Activated CD4-positive, alpha-beta memory T cell treated with anti-CD3 and anti-CD28 coated beads, Interleukin-2, amount 10 ng/mL, durations not matched to agents 7 days and 5 days (primary cell): ENCODE results near the gene TMC1. TPM values are rescaled to one million over a fixed set of nuclear protein-coding genes. Genes with fewer than 3 reads are reported as not detected.

ENCODE experiments used
- CTCF ChIA-PET: fragments of 350-600 bp; sonication (Branson Sonifier 250); formaldehyde crosslinking; loops from one replicate; lab custom pipeline; 2021; ENCODE audit warnings: antibody characterized with exemption, inconsistent platforms; lab: Charles Lee
- POLR2A ChIA-PET: fragments of 350-600 bp; sonication (Branson Sonifier 250); formaldehyde crosslinking; loops from one replicate; lab custom pipeline; 2021; ENCODE audit warnings: antibody characterized with exemption; lab: Charles Lee
- DNase-seq: peaks from one replicate; pipeline ENCODE4 v3.0.0-alpha.2; 2020
- H3K27ac Mint-ChIP-seq: one replicate; pipeline ENCODE4 v1.8.0; 2021; ENCODE audit warnings: mild to moderate bottlenecking, mixed read lengths
- H3K27me3 Mint-ChIP-seq: one replicate; pipeline ENCODE4 v1.8.0; 2021; ENCODE audit warnings: mixed read lengths
- H3K36me3 Mint-ChIP-seq: one replicate; pipeline ENCODE4 v1.8.0; 2021; ENCODE audit warnings: low read depth, mixed read lengths
- H3K4me1 Mint-ChIP-seq: one replicate; pipeline ENCODE4 v1.8.0; 2021; ENCODE audit warnings: mixed read lengths
- H3K4me3 Mint-ChIP-seq: one replicate; pipeline ENCODE4 v1.8.0; 2021; ENCODE audit warnings: mild to moderate bottlenecking, mixed read lengths
- H3K9me3 Mint-ChIP-seq: one replicate; pipeline ENCODE4 v1.8.0; 2021; ENCODE audit warnings: mixed read lengths
- total RNA-seq, 2 experiments: library from RNA; stranded (reverse); gene quantifications; one replicate each; pipeline ENCODE4 v1.2.3, GENCODE V29; 2021

TMC1 gene
- total RNA-seq, 2 experiments from 2014 or later = 0.28 TPM; not detected in 1

DNA sequence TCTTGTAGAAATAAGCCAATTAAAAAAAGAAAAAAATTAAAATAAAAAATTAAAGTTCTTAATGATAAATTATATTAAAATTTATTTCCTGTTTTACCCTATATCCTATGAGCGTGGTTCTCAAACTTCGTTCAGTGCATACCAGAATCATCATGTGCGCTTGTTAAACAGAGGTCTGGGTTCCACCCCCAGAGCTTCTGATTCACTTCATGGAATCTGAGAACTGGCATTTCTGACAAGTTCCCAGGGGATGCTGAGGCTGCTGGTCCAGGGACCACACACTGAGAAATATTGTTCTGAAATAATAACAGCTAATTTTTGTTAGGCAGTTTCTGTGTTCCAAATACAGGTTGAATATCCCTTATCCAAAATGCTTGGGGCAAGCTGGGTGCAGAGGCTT lies 79.3 kb downstream of the TMC1 start:
- ChIA-PET CTCF (interaction anchor here (1.1 to 1.6 kb wide), 2 partner anchors 319 to 320 kb away, joined by 3 to 5 read pairs; no protein-coding TSS in a partner anchor), POLR2A (no interaction called here)
- Mint-ChIP-seq H3K4me1 (peaks cover 20% of the 10 kb centered on the region), H3K4me3 (no peak overlapping the region), H3K27me3 (peaks cover 5% of the 10 kb centered on the region), H3K27ac (no peak overlapping the region), H3K36me3 (no peaks in the 10 kb centered on the region), H3K9me3 (no peaks in the 10 kb centered on the region)
- no peak for DNase-seq

DNA sequence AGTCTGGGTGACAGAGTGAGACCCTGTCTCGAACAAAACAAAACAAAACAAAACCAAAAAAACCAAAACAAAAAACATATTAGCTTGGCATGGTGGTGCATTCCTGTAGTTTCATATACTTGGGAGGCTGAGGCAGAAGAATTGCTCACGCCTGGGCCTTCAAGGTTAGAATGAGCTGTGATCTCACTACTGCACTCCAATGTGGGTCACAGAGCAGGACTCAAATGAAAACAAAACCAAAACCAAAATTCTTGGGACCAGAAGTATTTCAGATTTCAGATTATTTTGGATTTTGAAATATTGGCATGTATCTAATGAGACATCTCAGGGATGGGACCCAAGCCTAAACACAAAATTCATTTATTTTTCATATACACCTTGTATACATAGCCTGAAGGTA lies 80.2 kb downstream of the TMC1 start:
- DNase-seq = no peak
- no peaks in the 10 kb centered on the region for H3K36me3 Mint-ChIP-seq
- peaks cover 13% of the 10 kb centered on the region for H3K4me1 Mint-ChIP-seq
- POLR2A ChIA-PET = no interaction called here
- CTCF ChIA-PET = interaction anchor here (0.7 to 1.6 kb wide), 5 partner anchors 74 to 570 kb away, joined by 3 to 5 read pairs (median 3); no protein-coding TSS in a partner anchor
- no peak overlapping the region for H3K4me3 Mint-ChIP-seq
- no peaks in the 10 kb centered on the region for H3K9me3 Mint-ChIP-seq
- peaks cover 5% of the 10 kb centered on the region for H3K27me3 Mint-ChIP-seq
- no peak overlapping the region for H3K27ac Mint-ChIP-seq

DNA sequence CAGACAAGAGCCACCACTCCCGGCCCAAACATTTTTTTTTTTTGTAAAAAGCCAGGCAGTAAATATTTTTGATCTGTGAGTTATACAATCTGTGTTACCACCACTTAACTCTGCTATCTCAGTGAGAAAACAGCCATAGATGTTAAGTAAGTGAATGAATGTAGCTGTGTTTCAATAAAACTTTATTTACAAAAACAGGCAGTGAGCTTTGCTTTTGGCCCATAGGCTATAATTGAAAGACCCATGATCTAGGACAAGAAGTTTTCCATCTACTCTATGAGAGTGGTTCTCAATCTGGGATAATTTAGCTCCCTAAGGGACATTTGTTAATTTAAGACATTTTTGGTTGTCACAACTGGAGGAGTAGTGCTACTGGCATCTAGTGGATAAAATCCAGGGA lies 91.0 kb downstream of the TMC1 start:
- H3K4me1 Mint-ChIP-seq = no peaks in the 10 kb centered on the region
- peaks cover 6% of the 10 kb centered on the region for H3K27me3 Mint-ChIP-seq
- no peak overlapping the region for H3K27ac Mint-ChIP-seq
- H3K36me3 Mint-ChIP-seq = no peaks in the 10 kb centered on the region
- no peaks in the 10 kb centered on the region for H3K9me3 Mint-ChIP-seq
- no peak overlapping the region for H3K4me3 Mint-ChIP-seq
- DNase-seq = no peak
- ChIA-PET CTCF (no interaction called here), POLR2A (no interaction called here)

DNA sequence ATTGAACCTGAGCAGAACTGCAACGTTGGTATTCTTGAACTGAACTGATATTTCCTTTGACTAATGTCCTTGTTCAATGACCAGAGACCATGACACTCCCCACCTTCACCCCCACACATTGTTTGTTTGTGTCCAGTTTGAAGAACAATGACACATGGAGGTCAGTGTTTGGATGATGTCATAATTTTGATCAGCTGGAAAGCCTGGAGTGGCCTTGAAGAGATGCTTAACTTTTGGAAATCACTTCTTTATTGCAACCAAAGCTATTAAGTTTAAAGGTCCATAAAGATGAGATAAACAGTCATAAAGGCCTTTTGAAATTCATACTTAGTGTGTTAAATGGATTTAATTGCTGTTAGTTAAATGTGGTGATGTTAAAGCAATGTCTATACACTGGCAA lies 92.7 kb downstream of the TMC1 start:
- no peak for DNase-seq
- ChIA-PET POLR2A (no interaction called here), CTCF (no interaction called here)
- Mint-ChIP-seq H3K4me1 (no peaks in the 10 kb centered on the region), H3K36me3 (no peaks in the 10 kb centered on the region), H3K27me3 (peaks cover 8% of the 10 kb centered on the region), H3K9me3 (no peaks in the 10 kb centered on the region), H3K4me3 (no peak overlapping the region), H3K27ac (no peak overlapping the region)

DNA sequence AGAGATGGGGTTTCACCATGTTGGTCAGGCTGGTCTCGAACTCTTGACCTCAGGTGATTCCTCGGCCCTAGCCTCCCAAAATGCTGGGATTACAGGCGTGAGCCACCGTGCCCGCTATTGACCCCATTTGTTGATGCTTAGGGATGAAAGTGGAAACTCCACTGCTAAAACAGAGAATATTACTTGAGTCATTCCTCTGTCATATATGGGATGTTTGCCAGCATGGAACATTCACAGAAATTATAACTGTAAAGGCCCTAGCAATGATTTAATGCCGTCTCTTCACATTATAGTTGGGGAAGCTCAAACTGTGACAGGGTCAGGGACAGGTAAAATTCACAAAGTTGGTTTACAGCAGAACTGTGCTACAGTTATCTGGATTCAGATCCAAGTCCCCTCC lies 94.5 kb downstream of the TMC1 start:
- CTCF ChIA-PET = no interaction called here
- POLR2A ChIA-PET = no interaction called here
- Mint-ChIP-seq H3K4me3 (no peak overlapping the region), H3K27ac (no peak overlapping the region), H3K9me3 (no peaks in the 10 kb centered on the region), H3K4me1 (no peaks in the 10 kb centered on the region), H3K36me3 (no peaks in the 10 kb centered on the region), H3K27me3 (peaks cover 8% of the 10 kb centered on the region)
- no peak for DNase-seq

DNA sequence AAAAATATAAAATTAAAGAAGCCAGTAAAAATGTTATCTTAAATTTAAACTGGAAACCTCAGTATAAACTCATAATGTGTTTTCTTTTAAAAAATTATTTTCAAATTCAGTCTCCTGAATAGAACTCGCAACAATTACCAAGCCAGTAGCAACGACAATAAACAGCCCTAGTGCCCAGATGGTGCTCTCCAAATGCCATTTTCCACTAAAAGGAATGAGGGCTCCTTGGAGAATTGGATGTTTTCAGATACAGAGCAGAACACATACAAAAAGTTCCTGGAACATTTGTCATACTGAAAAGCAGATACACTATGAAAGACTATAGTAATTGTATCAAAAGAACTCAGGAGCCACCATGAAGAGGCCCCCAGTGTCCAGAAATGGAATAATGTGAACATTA lies 97.4 kb downstream of the TMC1 start:
- ChIA-PET POLR2A (no interaction called here), CTCF (no interaction called here)
- Mint-ChIP-seq H3K9me3 (no peaks in the 10 kb centered on the region), H3K4me1 (no peaks in the 10 kb centered on the region), H3K27ac (no peak overlapping the region), H3K27me3 (peaks cover 5% of the 10 kb centered on the region), H3K4me3 (no peak overlapping the region), H3K36me3 (no peaks in the 10 kb centered on the region)
- DNase-seq = no peak

DNA sequence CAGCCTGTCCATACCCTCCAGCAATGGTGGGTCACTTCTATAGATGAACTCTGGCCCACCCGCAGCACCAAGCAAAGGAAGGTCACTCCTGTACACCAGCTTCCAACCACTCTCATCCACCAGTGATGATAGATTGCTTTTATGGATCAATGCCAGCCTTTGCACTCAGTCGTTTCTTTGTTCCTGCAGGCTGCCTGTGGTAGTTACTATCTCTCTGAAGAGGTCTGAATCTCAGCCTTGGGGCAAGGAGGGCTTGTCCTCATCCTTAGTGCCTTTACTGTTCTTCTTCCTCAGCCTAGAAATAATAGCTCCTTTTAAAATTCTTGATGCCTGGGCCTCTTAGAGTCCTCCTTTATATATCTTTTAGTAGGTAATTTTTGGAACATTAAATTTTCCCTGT lies 100.8 kb downstream of the TMC1 start:
- Mint-ChIP-seq H3K27ac (no peak overlapping the region), H3K4me1 (no peaks in the 10 kb centered on the region), H3K9me3 (no peaks in the 10 kb centered on the region), H3K27me3 (peaks cover 5% of the 10 kb centered on the region), H3K4me3 (no peak overlapping the region), H3K36me3 (no peaks in the 10 kb centered on the region)
- no peak for DNase-seq
- CTCF ChIA-PET = no interaction called here
- POLR2A ChIA-PET = no interaction called here

DNA sequence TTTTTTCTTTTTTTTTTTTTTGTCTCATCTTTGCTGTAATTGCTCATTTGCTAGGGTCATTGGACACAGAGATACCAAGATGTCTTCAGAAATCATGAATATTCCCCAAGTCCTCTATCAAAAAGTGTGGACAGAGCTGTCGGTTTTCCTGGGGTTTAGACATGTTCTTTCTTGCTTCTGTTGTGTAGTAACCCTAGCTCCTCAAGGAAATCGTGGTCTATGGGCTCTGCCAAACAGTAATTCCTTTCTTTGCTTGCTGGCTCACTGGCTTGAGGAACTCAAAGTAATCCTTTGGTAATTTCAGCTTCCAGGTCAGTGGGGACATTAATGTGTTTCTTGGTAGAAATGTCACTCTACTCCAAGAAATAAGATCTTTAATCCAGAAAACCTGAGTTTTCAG lies 101.7 kb downstream of the TMC1 start:
- CTCF ChIA-PET = no interaction called here
- Mint-ChIP-seq H3K4me1 (no peaks in the 10 kb centered on the region), H3K9me3 (no peaks in the 10 kb centered on the region), H3K36me3 (no peaks in the 10 kb centered on the region), H3K27ac (no peak overlapping the region), H3K27me3 (peaks cover 3% of the 10 kb centered on the region), H3K4me3 (no peak overlapping the region)
- POLR2A ChIA-PET = no interaction called here
- DNase-seq = no peak

DNA sequence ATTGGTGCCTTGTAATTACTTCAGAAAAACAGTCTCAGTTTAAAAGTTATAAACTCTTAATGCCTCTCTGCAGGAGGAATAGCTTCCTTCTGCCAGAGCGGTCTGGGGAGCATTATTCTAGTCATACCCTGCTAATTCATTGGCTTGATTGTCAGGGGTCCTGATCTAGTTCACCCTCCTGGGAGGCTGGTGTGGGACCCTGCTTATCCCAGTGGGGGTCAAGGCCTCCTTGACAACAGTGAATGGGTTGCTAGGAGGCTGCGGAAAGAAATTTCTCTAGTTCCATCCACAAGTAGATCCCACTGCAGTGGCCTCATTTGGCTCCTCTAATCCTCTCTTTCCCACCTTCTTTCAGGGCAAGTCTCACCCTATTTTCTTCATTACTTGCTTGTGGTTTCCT lies 105.7 kb downstream of the TMC1 start:
- Mint-ChIP-seq H3K36me3 (no peaks in the 10 kb centered on the region), H3K27ac (no peak overlapping the region), H3K4me3 (no peak overlapping the region), H3K4me1 (no peaks in the 10 kb centered on the region), H3K9me3 (no peaks in the 10 kb centered on the region), H3K27me3 (peaks cover 3% of the 10 kb centered on the region)
- POLR2A ChIA-PET = interaction anchor here (0.7 kb wide), 1 partner anchor 225 kb away, joined by 3 read pairs; no protein-coding TSS in a partner anchor
- CTCF ChIA-PET = no interaction called here
- no peak for DNase-seq

DNA sequence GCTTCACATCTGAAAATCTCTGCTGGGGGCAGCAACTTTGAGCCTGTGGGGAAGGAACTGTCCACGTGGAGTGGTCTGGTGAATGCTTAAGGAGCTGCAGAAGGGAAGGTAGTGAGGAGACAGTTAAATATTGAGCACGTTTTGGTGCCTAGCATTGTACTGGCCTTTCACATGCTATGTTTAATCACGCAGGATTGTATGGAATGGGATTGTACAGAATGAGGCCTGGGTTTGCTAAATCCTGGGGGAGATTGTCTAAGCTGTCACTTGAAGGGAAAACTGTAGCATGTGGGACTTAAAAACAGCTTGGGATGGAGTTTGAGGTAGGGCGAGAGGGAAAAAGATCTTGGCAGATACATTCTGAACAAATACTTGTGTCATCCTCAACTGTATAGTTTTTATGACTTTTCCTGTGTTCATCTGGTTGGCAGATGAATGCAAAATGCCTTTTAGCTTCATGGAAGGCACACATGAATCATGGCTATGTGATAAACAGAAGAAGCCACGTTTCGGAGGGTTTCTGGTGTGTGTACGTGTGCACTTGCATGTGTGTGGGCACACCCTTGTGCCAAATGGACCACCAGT lies 106.6 kb downstream of the TMC1 start:
- no peak for DNase-seq
- peaks cover 2% of the 10 kb centered on the region for H3K27me3 Mint-ChIP-seq
- H3K4me1 Mint-ChIP-seq = no peaks in the 10 kb centered on the region
- CTCF ChIA-PET = no interaction called here
- POLR2A ChIA-PET = no interaction called here
- no peak overlapping the region for H3K27ac Mint-ChIP-seq
- H3K36me3 Mint-ChIP-seq = no peaks in the 10 kb centered on the region
- H3K9me3 Mint-ChIP-seq = no peaks in the 10 kb centered on the region
- no peak overlapping the region for H3K4me3 Mint-ChIP-seq

DNA sequence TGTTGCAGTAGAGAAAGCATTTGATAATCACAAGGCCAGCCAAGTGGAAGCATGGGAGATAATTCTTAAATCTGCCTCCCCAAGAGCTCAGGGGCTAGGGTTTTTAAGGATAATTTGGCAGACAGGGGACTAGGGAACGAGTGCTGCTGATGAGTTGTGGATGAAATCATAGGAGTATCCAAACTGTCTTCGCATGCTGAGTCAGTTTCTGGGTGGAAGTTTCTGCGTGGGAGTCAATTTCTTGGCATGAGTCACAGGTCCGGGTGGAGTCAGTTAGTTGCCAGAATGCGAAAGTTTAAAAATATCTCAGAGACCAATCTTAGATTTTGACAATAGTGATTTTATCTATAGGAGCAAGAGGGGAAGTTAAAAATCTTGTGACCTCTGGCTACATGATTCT lies 112.6 kb downstream of the TMC1 start:
- H3K9me3 Mint-ChIP-seq = peaks cover 6% of the 10 kb centered on the region
- DNase-seq = no peak
- CTCF ChIA-PET = no interaction called here

DNA sequence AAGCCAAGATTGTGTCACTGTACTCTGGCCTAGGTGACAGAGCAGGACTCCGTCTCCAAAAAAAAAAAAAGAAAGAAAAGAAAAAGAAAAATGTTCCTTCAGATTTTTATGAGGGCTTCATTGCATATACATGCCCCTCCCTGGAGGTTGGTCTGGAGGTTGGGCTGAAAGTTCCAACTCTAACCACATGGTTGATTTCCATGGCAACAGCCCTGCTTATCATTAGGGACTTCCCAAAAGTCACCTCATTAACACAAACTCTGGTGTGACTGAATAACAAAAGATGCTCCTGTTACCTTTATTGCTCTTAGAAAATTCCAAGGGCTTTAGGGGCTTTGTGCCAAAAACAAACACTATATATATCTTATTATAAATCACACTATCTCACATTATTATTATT lies 113.8 kb downstream of the TMC1 start:
- no peak overlapping the region for H3K27ac Mint-ChIP-seq
- ChIA-PET CTCF (no interaction called here), POLR2A (no interaction called here)
- H3K4me3 Mint-ChIP-seq = no peak overlapping the region
- peaks cover 11% of the 10 kb centered on the region for H3K4me1 Mint-ChIP-seq
- H3K9me3 Mint-ChIP-seq = peaks cover 6% of the 10 kb centered on the region
- no peaks in the 10 kb centered on the region for H3K36me3 Mint-ChIP-seq
- DNase-seq = no peak
- H3K27me3 Mint-ChIP-seq = peaks cover 3% of the 10 kb centered on the region

More for the DNA sequence above, 112.6 kb downstream of the TMC1 start:
- H3K4me1 Mint-ChIP-seq = peaks cover 11% of the 10 kb centered on the region
- POLR2A ChIA-PET = no interaction called here
- H3K27me3 Mint-ChIP-seq = peaks cover 3% of the 10 kb centered on the region
- no peaks in the 10 kb centered on the region for H3K36me3 Mint-ChIP-seq
- H3K27ac Mint-ChIP-seq = no peak overlapping the region
- no peak overlapping the region for H3K4me3 Mint-ChIP-seq

DNA sequence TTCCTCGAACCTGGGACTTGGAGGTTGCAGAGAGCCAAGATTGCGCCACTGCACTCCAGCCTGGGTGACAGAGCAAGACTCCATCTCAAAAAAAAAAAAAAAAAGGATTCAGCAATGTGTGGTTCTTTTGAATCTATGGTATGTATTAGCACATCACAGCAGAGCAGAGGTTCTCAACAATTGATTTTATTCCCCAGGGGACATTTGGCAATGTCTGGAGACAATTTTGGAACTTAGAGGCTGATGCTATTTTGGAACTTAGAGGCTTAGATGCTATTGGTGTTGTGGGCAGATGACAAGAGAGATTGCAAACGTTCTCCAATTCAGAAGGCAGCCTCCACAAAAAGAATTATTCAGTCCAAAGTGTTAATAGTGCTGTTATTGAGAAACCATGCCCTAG lies 115.2 kb downstream of the TMC1 start:
- H3K27me3 Mint-ChIP-seq = peaks cover 3% of the 10 kb centered on the region
- H3K27ac Mint-ChIP-seq = no peak overlapping the region
- DNase-seq = no peak
- H3K9me3 Mint-ChIP-seq = peaks cover 6% of the 10 kb centered on the region
- POLR2A ChIA-PET = no interaction called here
- H3K36me3 Mint-ChIP-seq = no peaks in the 10 kb centered on the region
- H3K4me3 Mint-ChIP-seq = no peak overlapping the region
- CTCF ChIA-PET = interaction anchor here (0.8 kb wide), 1 partner anchor 85 kb away, joined by 3 read pairs; no protein-coding TSS in a partner anchor
- peaks cover 11% of the 10 kb centered on the region for H3K4me1 Mint-ChIP-seq

DNA sequence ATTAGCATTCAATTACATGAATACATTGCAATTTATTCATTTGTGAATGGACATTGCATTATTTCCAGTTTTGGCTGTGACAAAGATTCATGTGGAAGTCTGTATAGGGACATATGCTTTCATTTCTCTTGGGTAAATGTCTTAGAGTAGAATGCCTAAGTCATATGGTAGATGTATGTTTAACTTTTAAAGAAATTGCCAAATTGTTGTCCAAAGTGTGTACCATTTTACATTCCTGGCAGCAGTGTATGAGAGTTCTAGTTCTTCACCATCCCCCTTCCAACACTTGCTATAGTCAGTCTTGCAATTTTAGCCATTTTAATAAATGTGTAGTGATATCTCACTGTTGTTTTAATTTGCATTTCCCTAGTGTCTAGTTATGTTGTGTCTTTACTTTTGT lies 122.2 kb downstream of the TMC1 start:
- Mint-ChIP-seq H3K36me3 (no peaks in the 10 kb centered on the region), H3K4me1 (no peaks in the 10 kb centered on the region), H3K27me3 (peaks cover 17% of the 10 kb centered on the region), H3K27ac (no peak overlapping the region), H3K4me3 (no peak overlapping the region), H3K9me3 (no peaks in the 10 kb centered on the region)
- DNase-seq = no peak
- ChIA-PET POLR2A (no interaction called here), CTCF (no interaction called here)
